Ishikawa (cell line): ENCODE data around the gene KRT82.

Experiments used
- RAD21 ChIP-seq: IDR thresholded peaks from 2 replicates; pipeline ENCODE4 v1.6.1; 2012; ENCODE audit warnings: low read depth
- ZBTB7A ChIP-seq: IDR thresholded peaks from 2 replicates; pipeline ENCODE4 v1.6.1; 2012; ENCODE audit warnings: low read depth

GRCh38 chr12:52392465-52393007, 13.6 kb downstream of the KRT82 start:
- TF ChIP-seq RAD21 (no peak), ZBTB7A (no peak)
